ENCODE results near the gene ZNF775. TPM values are rescaled to one million over a fixed set of nuclear protein-coding genes. Genes with fewer than 3 reads are reported as not detected.

The ZNF775 gene
- total and polyA plus RNA-seq, 2 of the 13 experiments (the other 11 are each of a cell fraction or from before 2014, with no cell fraction given) = 3.1 to 3.2 TPM

GRCh38 chr7:150388709-150389531 is 9.8 kb downstream of the ZNF775 start (continued):
- TF ChIP-seq ELF4 (CRISPR knock-in tag; IDR thresholded peaks at IDR 0.05; ENCODE audit: borderline replicate concordance) (0 out of 2 replicates have a peak, but pooled peaks have one; percentile 13), RFX3 (CRISPR knock-in tag; IDR thresholded peaks at IDR 0.05) (no peak), MYC (CRISPR knock-in tag; IDR thresholded peaks at IDR 0.05; ENCODE audit: borderline replicate concordance) (peak; percentile 99), ZBTB3 (CRISPR knock-in tag; IDR thresholded peaks at IDR 0.05; ENCODE audit: borderline replicate concordance, low read depth) (no peak), ZNF784 (CRISPR knock-in tag; IDR thresholded peaks at IDR 0.05; ENCODE audit: borderline replicate concordance) (0 out of 2 replicates have a peak, but pooled peaks have one; percentile 27), ZBTB14 (CRISPR knock-in tag; IDR thresholded peaks at IDR 0.05) (0 out of 2 replicates have a peak, but pooled peaks have one; percentile 45), ONECUT2 (CRISPR knock-in tag; IDR thresholded peaks at IDR 0.05) (peak; percentile 69), ZNF605 (CRISPR knock-in tag; IDR thresholded peaks at IDR 0.05) (peak; percentile 65; the same call in 1 of the 2 replicates), ZNF441 (CRISPR knock-in tag; IDR thresholded peaks at IDR 0.05; ENCODE audit: borderline replicate concordance) (no peak), PAXIP1 (CRISPR knock-in tag; conservative IDR thresholded peaks at IDR 0.05) (peak; percentile 91), ZNF772 (CRISPR knock-in tag; IDR thresholded peaks at IDR 0.05) (peak; percentile 62; the same call in 1 of the 2 replicates), SUZ12 (IDR thresholded peaks at IDR 0.05; ENCODE audit: low read depth, low read length) (no peak), PRDM15 (CRISPR knock-in tag; IDR thresholded peaks at IDR 0.05) (no peak), KLF16 (CRISPR knock-in tag; IDR thresholded peaks at IDR 0.05) (peak in 1 of 2 experiments; percentile 96; a peak in 2 of 4 replicates), DNMT1 (CRISPR knock-in tag; IDR thresholded peaks at IDR 0.05) (peak; percentile 94; the same call in 1 of the 2 replicates), MXI1 (IDR thresholded peaks at IDR 0.05; ENCODE audit: borderline replicate concordance, low read depth, low read length) (peak; percentile 95; the same call in 2 of the 3 replicates), NR3C1 (CRISPR knock-in tag; IDR thresholded peaks at IDR 0.05) (no peak), REL (CRISPR knock-in tag; conservative IDR thresholded peaks at IDR 0.05) (no peak)
